ENCODE measurements around the gene SLC25A43. TPM values are rescaled to one million over a fixed set of nuclear protein-coding genes. Genes with fewer than 3 reads are reported as not detected.

The SLC25A43 gene
- total and polyA plus RNA-seq, 2 of the 8 experiments (the other 6 are each of a cell fraction or from before 2014, with no cell fraction given) = 3.1 to 5.8 TPM

- Histone ChIP-seq H3K18ac (ENCODE audit: extremely low read depth, low read length) (no peak overlapping the region), H3K79me2 (ENCODE audit: control insufficient read depth in 1 of 2, insufficient read depth in 2 of 2, low read length in 2 of 2) (no peaks in the 10 kb centered on the region), H3K27ac (ENCODE audit: low read depth, low read length) (no peak overlapping the region), H2BK5ac (ENCODE audit: low read depth, low read length) (no peak overlapping the region), H3K14ac (ENCODE audit: insufficient read length) (no peak overlapping the region), H4K91ac (replicated peaks; ENCODE audit: insufficient read length, low read length) (no peak overlapping the region), H2AFZ (ENCODE audit: low read length) (no peak overlapping the region), H4K5ac (ENCODE audit: insufficient read length, low read depth, low read length) (no peak overlapping the region), H4K20me1 (replicated peaks in 1 of 2; ENCODE audit: control insufficient read depth in 1 of 2, insufficient read depth in 2 of 2, low read length in 2 of 2) (no peaks in the 10 kb centered on the region), H2BK120ac (replicated peaks; ENCODE audit: low read depth, low read length) (no peak overlapping the region), H3K4me3 (ENCODE audit: extremely low read depth in 1 of 4, insufficient read depth in 2 of 4, low read depth in 3 of 4, low read length in 4 of 4) (no peak overlapping the region), H2BK15ac (ENCODE audit: low read length) (no peak overlapping the region), H3K36me3 (ENCODE audit: control insufficient read depth in 2 of 4, insufficient read depth in 4 of 4, low read length in 3 of 4) (no peaks in the 10 kb centered on the region), H3K27me3 (replicated peaks in 1 of 4; ENCODE audit: control insufficient read depth in 3 of 4, extremely low read depth in 1 of 4, insufficient read depth in 3 of 4, low read length in 3 of 4) (no peaks in the 10 kb centered on the region), H3K4ac (replicated peaks; ENCODE audit: insufficient read length, low read depth, low read length) (no peak overlapping the region), H3K4me1 (replicated peaks in 1 of 4; ENCODE audit: control insufficient read depth in 3 of 4, insufficient read depth in 4 of 4, low read length in 3 of 4) (peaks cover 0 to 3% (median 1%) of the 10 kb centered on the region in 4 experiments; a peak in 2 of 7 replicates), H4K8ac (ENCODE audit: extremely low read depth, insufficient read depth, low read length) (no peak overlapping the region), H3K56ac (replicated peaks; ENCODE audit: insufficient read length, low read depth, low read length) (no peak overlapping the region), H3K79me1 (ENCODE audit: low read depth, low read length) (no peaks in the 10 kb centered on the region), H2AK5ac (ENCODE audit: low read depth, low read length) (no peak overlapping the region), H2BK20ac (ENCODE audit: low read length) (no peak overlapping the region), H3K23me2 (ENCODE audit: low read depth, low read length) (no peaks in the 10 kb centered on the region), H3K23ac (ENCODE audit: insufficient read length) (no peak overlapping the region), H3K9me3 (ENCODE audit: insufficient read depth in 2 of 2, low read depth in 1 of 2, low read length in 1 of 2) (no peaks in the 10 kb centered on the region; a peak in 1 of 4 replicates), H3K9ac (replicated peaks in 1 of 4; ENCODE audit: extremely low read depth in 1 of 4, low read depth in 3 of 4, low read length in 3 of 4) (no peak overlapping the region), H3K4me2 (ENCODE audit: insufficient read depth in 1 of 2, low read depth in 2 of 2, low read length in 2 of 2) (no peak overlapping the region), H2BK12ac (ENCODE audit: low read depth, low read length) (no peak overlapping the region)
- CTCF ChIA-PET (ENCODE audit: partially characterized antibody) = interaction anchor here (0.6 to 3.1 kb wide), 9 partner anchors 11 to 364 kb away, joined by 3 to 8 read pairs (median 4); partner anchors contain the start of gene SLC25A43
- DNase-seq (ENCODE audit: low read depth in 1 of 2, low spot score in 2 of 2) (no peak), FAIRE-seq (no peak)
- POLR2A ChIA-PET (ENCODE audit: partially characterized antibody) = no interaction called here
- TF ChIP-seq GTF2F1 (IDR thresholded peaks at IDR 0.05; ENCODE audit: borderline replicate concordance, low read depth, low read length) = no peak
- TF ChIP-seq ATF2 (IDR thresholded peaks at IDR 0.05; ENCODE audit: low read length) = no peak
- no peak for TF ChIP-seq RXRA (IDR thresholded peaks at IDR 0.05; ENCODE audit: insufficient read depth, low read depth, low read length)
- no peak for TF ChIP-seq PHF8 (conservative IDR thresholded peaks at IDR 0.05; ENCODE audit: low read depth, low read length)
- TF ChIP-seq BRCA1 (IDR thresholded peaks at IDR 0.05; ENCODE audit: low read depth, low read length) = no peak
- TF ChIP-seq CTBP2 (IDR thresholded peaks at IDR 0.05; ENCODE audit: borderline replicate concordance, insufficient read depth, insufficient read length, low read length) = no peak
- TF ChIP-seq POU5F1 (IDR thresholded peaks at IDR 0.05; ENCODE audit: low read depth, low read length) = no peak
- TF ChIP-seq POLR2AphosphoS5 (IDR thresholded peaks at IDR 0.05; ENCODE audit: low read depth, low read length) = no peak
- TF ChIP-seq KDM1A (IDR thresholded peaks at IDR 0.05; ENCODE audit: borderline replicate concordance, low read length) = no peak
- 83% methylated on average over 4 of the region's 4 CpGs; no CpG with 5 or more reads in 1 of the 2 experiments for WGBS, 2 experiments (ENCODE audit: extremely low coverage in 1 of 2, insufficient coverage in 1 of 2, insufficient read length in 1 of 2, insufficient replicate concordance in 2 of 2, low coverage in 1 of 2, low lambda C conversion rate in 2 of 2, missing lambda C conversion rate in 1 of 2)
These were observed 9.9 kb upstream of the SLC25A43 start for GRCh38 chrX:119389214-119389613.
